Measurements from ENCODE around the gene FAM149B1. TPM values are rescaled to one million over a fixed set of nuclear protein-coding genes. Genes with fewer than 3 reads are reported as not detected.

The FAM149B1 gene
- total RNA-seq, 1 experiment from 2014 or later: 17.5 TPM

DNA sequence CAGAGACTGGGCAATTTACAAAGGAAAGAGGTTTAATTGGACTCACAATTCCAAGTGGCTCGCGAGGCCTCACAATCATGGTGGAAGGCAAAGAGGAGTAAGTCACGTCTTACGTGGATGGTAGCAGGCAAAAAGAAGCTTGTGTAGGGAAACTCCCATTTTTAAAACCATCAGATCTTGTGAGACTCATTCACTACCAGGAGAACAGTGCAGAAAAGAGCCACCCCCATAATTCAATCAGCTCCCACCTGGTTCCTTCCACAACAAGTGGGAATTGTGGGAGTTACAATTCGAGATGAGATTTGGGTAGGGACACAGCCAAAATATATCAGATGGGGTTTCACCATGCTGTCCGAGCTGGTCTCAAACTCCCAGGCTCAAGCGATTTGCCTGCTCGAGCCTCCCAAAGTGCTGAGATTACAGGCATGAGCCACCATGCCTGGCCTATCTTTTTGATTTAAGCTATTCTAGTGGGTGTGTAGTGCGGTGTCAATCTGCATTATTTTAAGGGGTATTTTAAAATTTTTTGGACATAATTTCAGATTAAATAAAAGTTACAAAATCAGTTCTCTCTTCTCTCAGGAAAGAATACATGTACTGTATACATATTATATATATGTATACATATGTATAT is 93.6 kb downstream of the FAM149B1 start:
- BruUV-seq (replicated peaks): no TSS peak
- DNase-seq (ENCODE audit: low read depth, low spot score) (no peak), ATAC-seq (no peak)
- intact Hi-C loops (cut with micrococcal nuclease): loop anchor here (5.0 to 10.0 kb wide), 3 partner anchors 133 to 381 kb away; partner anchors contain the start of genes MYOZ1 and PPP3CB
- Histone ChIP-seq H2AFZ (ENCODE audit: low read depth, low read length, poor library complexity, severe bottlenecking) (no peak overlapping the region), H3K4me1 (ENCODE audit: control insufficient read depth in 1 of 2, insufficient read depth in 2 of 2, low read length in 2 of 2) (peaks cover 16 to 29% of the 10 kb centered on the region in 2 experiments), H3K79me2 (ENCODE audit: insufficient read depth, low read length) (no peaks in the 10 kb centered on the region), H3K9ac (ENCODE audit: low read length) (no peak overlapping the region), H4K20me1 (ENCODE audit: insufficient read depth) (no peaks in the 10 kb centered on the region), H3K36me3 (ENCODE audit: control insufficient read depth in 1 of 2, insufficient read depth in 2 of 2, low read length in 2 of 2) (no peaks in the 10 kb centered on the region), H3K27me3 (ENCODE audit: insufficient read depth, low read length) (no peaks in the 10 kb centered on the region), H3K9me3 (ENCODE audit: control insufficient read depth in 1 of 2, insufficient read depth in 1 of 2, low read depth in 1 of 2, low read length in 2 of 2) (no peaks in the 10 kb centered on the region), H3K4me2 (ENCODE audit: low read length) (no peak overlapping the region), H3K9me2 (ENCODE audit: insufficient read depth) (no peaks in the 10 kb centered on the region), H3K27ac (ENCODE audit: low read depth, low read length) (no peak overlapping the region), H3K4me3 (replicated peaks in 1 of 2; ENCODE audit: low read depth in 1 of 2, low read length in 2 of 2) (no peak overlapping the region)
- ChIA-PET POLR2A (interaction anchor here (1.4 to 1.7 kb wide), 2 partner anchors 9 to 15 kb away, joined by 4 to 13 read pairs; partner anchors contain the start of genes DNAJC9 and MRPS16), CTCF (no interaction called here), RAD21 (ENCODE audit: low non-redundant PET in 1 of 2, low total read pairs in 2 of 2, uncharacterized antibody in 2 of 2, unreplicated experiment in 2 of 2) (no interaction called here)
- TF ChIP-seq YY1 (IDR thresholded peaks at IDR 0.05; ENCODE audit: extremely low read depth, insufficient replicate concordance, low read depth, low read length): no peak
- no peak for TF ChIP-seq EGR1 (IDR thresholded peaks at IDR 0.05; ENCODE audit: low read depth)
- TF ChIP-seq, protein P1, sequence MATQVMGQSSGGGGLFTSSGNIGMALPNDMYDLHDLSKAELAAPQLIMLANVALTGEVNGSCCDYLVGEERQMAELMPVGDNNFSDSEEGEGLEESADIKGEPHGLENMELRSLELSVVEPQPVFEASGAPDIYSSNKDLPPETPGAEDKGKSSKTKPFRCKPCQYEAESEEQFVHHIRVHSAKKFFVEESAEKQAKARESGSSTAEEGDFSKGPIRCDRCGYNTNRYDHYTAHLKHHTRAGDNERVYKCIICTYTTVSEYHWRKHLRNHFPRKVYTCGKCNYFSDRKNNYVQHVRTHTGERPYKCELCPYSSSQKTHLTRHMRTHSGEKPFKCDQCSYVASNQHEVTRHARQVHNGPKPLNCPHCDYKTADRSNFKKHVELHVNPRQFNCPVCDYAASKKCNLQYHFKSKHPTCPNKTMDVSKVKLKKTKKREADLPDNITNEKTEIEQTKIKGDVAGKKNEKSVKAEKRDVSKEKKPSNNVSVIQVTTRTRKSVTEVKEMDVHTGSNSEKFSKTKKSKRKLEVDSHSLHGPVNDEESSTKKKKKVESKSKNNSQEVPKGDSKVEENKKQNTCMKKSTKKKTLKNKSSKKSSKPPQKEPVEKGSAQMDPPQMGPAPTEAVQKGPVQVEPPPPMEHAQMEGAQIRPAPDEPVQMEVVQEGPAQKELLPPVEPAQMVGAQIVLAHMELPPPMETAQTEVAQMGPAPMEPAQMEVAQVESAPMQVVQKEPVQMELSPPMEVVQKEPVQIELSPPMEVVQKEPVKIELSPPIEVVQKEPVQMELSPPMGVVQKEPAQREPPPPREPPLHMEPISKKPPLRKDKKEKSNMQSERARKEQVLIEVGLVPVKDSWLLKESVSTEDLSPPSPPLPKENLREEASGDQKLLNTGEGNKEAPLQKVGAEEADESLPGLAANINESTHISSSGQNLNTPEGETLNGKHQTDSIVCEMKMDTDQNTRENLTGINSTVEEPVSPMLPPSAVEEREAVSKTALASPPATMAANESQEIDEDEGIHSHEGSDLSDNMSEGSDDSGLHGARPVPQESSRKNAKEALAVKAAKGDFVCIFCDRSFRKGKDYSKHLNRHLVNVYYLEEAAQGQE (IDR thresholded peaks at IDR 0.05; ENCODE audit: low read depth): no peak
- no peak for TF ChIP-seq SP1 (IDR thresholded peaks at IDR 0.05; ENCODE audit: low read depth)
- no peak for TF ChIP-seq TCF7L2 (IDR thresholded peaks at IDR 0.05; ENCODE audit: borderline replicate concordance, extremely low read depth, insufficient read depth, insufficient read length)
- no peak for TF ChIP-seq SIN3A (IDR thresholded peaks at IDR 0.05; ENCODE audit: low read depth)
- TF ChIP-seq ZNF274 (IDR thresholded peaks at IDR 0.05; ENCODE audit: low read depth, low read length): no peak
- TF ChIP-seq CBX3 (IDR thresholded peaks at IDR 0.05; ENCODE audit: low read depth): no peak
- no peak for TF ChIP-seq EZH2phosphoT487 (IDR thresholded peaks at IDR 0.05; ENCODE audit: borderline replicate concordance)
- TF ChIP-seq, protein P2, sequence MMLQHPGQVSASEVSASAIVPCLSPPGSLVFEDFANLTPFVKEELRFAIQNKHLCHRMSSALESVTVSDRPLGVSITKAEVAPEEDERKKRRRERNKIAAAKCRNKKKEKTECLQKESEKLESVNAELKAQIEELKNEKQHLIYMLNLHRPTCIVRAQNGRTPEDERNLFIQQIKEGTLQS (IDR thresholded peaks at IDR 0.05): no peak
- TF ChIP-seq, protein P3, sequence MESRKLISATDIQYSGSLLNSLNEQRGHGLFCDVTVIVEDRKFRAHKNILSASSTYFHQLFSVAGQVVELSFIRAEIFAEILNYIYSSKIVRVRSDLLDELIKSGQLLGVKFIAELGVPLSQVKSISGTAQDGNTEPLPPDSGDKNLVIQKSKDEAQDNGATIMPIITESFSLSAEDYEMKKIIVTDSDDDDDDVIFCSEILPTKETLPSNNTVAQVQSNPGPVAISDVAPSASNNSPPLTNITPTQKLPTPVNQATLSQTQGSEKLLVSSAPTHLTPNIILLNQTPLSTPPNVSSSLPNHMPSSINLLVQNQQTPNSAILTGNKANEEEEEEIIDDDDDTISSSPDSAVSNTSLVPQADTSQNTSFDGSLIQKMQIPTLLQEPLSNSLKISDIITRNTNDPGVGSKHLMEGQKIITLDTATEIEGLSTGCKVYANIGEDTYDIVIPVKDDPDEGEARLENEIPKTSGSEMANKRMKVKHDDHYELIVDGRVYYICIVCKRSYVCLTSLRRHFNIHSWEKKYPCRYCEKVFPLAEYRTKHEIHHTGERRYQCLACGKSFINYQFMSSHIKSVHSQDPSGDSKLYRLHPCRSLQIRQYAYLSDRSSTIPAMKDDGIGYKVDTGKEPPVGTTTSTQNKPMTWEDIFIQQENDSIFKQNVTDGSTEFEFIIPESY (IDR thresholded peaks at IDR 0.05; ENCODE audit: extremely low read depth, insufficient replicate concordance, low read length): no peak
- TF ChIP-seq FOSL1 (IDR thresholded peaks at IDR 0.05; ENCODE audit: low read depth): no peak
- TF ChIP-seq ZFX (IDR thresholded peaks at IDR 0.05): no peak
- TF ChIP-seq RAD21 (IDR thresholded peaks at IDR 0.05; ENCODE audit: low read depth): no peak
- no peak for TF ChIP-seq SRF (IDR thresholded peaks at IDR 0.05; ENCODE audit: low read depth)

Data from HCT116 (cell line).